SH-SY5Y (cell line): Measurements from ENCODE around the gene SORCS1.

Source experiments
- GATA2 ChIP-seq: IDR thresholded peaks from 2 replicates; pipeline ENCODE4 v1.6.1; 2011; ENCODE audit warnings: mild to moderate bottlenecking, low read depth, low read length
- GATA3 ChIP-seq: IDR thresholded peaks from 2 replicates; pipeline ENCODE4 v1.6.1; 2011; ENCODE audit warnings: low read depth, mild to moderate bottlenecking, low read length, moderate library complexity

DNA sequence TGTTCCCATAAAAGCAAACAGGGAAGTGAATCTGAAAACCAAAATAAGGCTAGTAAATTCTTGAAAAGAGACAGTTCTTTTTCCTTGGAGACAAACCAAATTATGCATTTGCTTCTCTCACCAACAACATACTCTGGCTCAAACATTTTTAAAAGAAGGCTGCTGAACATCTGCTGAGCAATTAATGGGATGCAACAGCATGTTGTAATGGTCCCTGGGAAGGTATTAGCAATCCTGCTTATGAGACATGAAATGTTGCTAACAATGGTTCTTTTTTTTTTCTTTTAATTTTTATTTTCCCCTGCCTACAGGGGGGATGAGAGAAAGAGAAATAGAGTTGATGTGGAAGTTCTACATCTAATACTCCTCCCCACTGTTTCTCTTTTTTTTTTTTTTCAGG, 572.1 kb downstream of the SORCS1 start:
- no peak for TF ChIP-seq GATA3
- no peak for TF ChIP-seq GATA2
